ENCODE data around the gene YY1.

DNA sequence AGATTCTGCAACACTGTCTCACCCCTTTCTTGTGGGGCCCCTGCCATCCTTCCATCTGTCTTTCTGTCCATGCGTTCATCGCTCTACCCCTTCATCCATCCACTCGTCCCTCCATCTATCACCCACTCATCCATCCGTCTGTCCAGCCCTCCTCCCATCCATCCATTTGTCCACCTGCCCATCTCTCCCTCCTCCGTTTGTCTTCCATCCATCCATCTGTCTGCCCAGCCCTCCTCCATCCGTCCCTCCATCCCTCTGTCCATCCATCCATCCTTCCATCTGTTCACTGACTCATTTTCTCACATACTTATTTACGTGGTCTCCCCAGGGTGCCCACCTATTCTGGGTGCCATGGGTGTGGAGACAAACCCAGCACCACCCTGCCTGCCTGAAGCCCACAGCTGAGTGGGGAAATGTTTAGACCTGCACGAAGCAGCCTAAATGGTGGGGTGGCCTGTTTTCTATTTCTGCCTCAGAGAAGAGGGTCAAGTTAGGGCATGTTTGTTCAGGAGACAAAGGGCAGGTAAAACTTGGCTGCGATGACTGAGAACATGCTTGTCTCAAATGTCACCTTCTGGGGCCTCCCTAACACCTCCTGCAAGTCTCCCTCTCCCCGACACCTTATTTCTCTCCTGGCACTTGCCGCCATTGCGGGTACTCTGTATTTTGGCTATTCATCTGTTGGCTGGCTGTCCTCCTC lies 81.4 kb downstream of the YY1 start:
- TF ChIP-seq, protein P1, sequence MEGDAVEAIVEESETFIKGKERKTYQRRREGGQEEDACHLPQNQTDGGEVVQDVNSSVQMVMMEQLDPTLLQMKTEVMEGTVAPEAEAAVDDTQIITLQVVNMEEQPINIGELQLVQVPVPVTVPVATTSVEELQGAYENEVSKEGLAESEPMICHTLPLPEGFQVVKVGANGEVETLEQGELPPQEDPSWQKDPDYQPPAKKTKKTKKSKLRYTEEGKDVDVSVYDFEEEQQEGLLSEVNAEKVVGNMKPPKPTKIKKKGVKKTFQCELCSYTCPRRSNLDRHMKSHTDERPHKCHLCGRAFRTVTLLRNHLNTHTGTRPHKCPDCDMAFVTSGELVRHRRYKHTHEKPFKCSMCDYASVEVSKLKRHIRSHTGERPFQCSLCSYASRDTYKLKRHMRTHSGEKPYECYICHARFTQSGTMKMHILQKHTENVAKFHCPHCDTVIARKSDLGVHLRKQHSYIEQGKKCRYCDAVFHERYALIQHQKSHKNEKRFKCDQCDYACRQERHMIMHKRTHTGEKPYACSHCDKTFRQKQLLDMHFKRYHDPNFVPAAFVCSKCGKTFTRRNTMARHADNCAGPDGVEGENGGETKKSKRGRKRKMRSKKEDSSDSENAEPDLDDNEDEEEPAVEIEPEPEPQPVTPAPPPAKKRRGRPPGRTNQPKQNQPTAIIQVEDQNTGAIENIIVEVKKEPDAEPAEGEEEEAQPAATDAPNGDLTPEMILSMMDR (IDR thresholded peaks at IDR 0.05): no peak
- no peak for TF ChIP-seq POLR2A (IDR thresholded peaks at IDR 0.05)
- no peak for TF ChIP-seq POLR2AphosphoS5 (IDR thresholded peaks at IDR 0.05)
